Measurements from ENCODE around the gene SLC6A1.

DNA sequence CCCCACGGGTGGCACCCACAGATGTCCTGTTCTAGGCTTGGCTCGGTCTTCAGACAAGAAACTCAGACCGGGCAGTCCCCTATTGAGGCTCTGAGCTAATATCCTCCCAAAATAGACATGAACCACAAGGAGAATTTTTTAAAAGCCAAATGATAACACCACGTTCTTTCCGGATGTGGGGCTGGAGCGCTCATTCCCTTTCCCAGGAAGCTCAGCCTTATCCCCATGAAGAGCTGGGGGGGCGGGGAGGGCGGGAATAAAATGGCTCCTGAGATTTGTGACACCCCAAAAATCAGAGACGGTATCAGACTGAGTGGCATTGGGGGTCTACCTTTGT lies 1.1 kb downstream of the SLC6A1 start:
- no peak for TF ChIP-seq EZH2phosphoT487 (IDR thresholded peaks at IDR 0.05)
- no peak for TF ChIP-seq CTCF (IDR thresholded peaks at IDR 0.05)
- peak; percentile 71 for TF ChIP-seq EZH2 (IDR thresholded peaks at IDR 0.05)
